ENCODE measurements around the gene BRCC3. TPM values are rescaled to one million over a fixed set of nuclear protein-coding genes. Genes with fewer than 3 reads are reported as not detected.

The BRCC3 gene
- total RNA-seq: 12.0 and 23.3 TPM in 2 replicates

DNA sequence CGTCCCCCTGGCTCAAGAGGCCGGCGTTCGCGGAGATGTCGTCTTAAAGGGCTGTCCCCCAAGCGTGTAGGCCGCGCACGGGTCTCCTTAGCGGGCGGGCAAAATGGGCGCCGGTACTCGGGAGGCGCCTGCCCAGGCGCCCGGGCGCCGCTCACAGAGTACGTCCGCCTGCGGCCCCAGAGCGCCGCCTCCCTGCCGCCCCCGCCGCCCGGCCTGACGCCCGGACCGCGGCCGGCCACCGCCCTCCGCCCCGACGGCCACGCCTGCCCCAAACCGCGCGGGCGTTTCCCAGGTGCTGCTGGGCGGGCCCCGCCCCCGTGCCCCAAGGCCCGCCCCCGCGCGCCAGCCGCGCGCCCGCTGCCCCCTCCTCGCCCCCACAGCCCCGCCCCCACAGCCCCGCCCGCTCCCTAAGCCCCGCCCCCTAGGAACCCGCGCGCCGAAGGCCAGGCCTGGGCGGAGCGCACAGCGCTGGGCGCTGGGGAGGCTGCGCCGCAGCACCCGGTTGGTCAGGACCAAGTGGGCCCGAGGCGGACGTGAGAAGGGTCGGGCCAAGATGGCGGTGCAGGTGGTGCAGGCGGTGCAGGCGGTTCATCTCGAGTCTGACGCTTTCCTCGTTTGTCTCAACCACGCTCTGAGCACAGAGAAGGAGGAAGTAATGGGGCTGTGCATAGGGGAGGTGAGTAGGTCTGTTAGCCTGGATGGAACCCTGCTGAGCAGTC, at the start of gene BRCC3, which contains the start of the genes CMC4 and MTCP1:
Gene BRCC3, plus strand, starts transcription at position 534 of the 719 bp plus-strand sequence. Its CDS starts 20 bp downstream, at position 554.
Gene CMC4, minus strand, starts transcription at position 162 of the 719 bp plus-strand sequence. CDS start 7,113 bp downstream, outside the sequence.
Gene MTCP1, minus strand, starts transcription at position 162 of the 719 bp plus-strand sequence. CDS start 5,126 bp downstream, outside the sequence.

DNA sequence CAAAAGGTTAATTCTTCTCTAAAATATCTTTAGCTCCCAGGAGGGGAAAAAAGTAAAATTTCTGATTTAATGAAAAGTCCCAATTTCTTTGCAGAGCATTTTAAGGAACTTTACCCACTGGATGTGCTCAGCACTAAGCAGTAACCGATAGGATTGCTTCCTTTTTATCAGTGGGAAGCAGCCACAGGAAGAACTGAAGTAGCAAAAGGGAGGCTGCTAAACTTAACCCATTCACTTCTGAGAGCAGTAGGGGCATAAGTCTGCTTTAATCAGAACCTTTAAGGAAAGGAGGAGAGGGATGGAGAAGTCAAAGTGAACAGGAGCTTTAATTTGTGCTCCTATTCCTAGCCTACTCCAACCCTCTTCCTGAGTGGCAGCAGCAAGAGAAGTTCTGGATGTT, 48.7 kb upstream of the BRCC3 start, which contains the start of gene F8:
Gene F8, minus strand, starts transcription at position 139 of the 400 bp plus-strand sequence. CDS start 171 bp downstream, outside the sequence.

DNA sequence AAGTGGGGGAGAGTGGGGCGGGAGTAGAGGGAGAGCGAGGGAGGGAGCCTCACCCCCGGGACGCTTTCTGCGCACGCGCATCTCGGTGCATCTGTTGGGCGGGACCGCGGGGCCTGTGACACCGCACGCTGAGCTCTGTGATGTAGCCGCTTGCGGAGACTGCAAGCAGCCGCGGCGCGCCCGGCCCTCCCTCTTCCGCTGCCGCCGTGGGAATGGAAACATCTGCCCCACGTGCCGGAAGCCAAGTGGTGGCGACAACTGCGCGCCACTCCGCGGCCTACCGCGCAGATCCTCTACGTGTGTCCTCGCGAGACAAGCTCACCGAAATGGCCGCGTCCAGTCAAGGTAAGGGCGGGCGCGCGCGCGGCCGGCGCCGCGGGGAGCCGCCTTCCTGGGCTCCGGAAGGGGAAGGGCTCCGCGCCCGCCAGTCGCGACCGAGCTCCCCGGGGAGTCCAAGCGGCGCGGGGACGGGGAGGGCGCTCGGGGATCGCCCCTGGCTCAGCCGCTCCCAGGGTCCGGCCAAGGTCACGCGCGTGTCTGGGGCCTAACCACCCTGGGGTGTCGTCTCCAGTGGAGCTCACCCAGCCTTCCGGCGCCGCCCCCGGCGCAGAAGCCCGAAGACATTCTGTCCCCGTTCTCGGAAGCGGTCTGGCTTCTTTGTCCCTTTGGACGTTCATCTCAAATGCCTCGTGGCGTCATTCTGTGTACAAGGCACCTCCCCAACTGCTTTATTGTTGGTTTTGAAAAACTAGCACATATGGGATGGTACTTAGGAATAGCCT, 44.4 kb upstream of the BRCC3 start, which contains the start of gene FUNDC2:
Gene FUNDC2, plus strand, starts transcription at position 118 of the 782 bp plus-strand sequence. Its CDS starts 95 bp downstream, at position 213.

Other genes with a start within 250 kb of the BRCC3 start
- gene SMIM9, start 236.8 kb upstream of the BRCC3 start, total RNA-seq: not detected in 2 replicates
- 1.4 and 3.1 TPM in 2 replicates for gene F8A1, start 185.2 kb upstream of the BRCC3 start, total RNA-seq
- gene F8, start 48.8 kb upstream of the BRCC3 start, total RNA-seq: 0.34 and 1.9 TPM in 2 replicates
- gene FUNDC2, start 44.7 kb upstream of the BRCC3 start, total RNA-seq: 28.0 and 39.5 TPM in 2 replicates
- 9.0 and 20.5 TPM in 2 replicates for gene CMC4, start 372 bp upstream of the BRCC3 start, total RNA-seq
- 12.2 and 22.6 TPM in 2 replicates for gene MTCP1, start 372 bp upstream of the BRCC3 start, total RNA-seq
- 44.5 and 69.7 TPM in 2 replicates for gene VBP1, start 145.0 kb downstream of the BRCC3 start, total RNA-seq
- 0.07 and 1.0 TPM in 2 replicates for gene RAB39B, start 193.0 kb downstream of the BRCC3 start, total RNA-seq